Sigmoid colon (tissue), 7 donors: Measurements from ENCODE around the gene SECISBP2L. TPM values are rescaled to one million over a fixed set of nuclear protein-coding genes. Genes with fewer than 3 reads are reported as not detected.

Source experiments
- DNase-seq: peaks from one replicate; pipeline ENCODE4 v3.0.0-alpha.2; 2019
- H3K27ac ChIP-seq, 4 donors: fragments of 200-600 bp; sonication (generic); one replicate each; pipeline ENCODE4 v1.5.1; 2016 to 2019; ENCODE audit warnings: mild to moderate bottlenecking in 1 of 4
- H3K27me3 ChIP-seq, 3 donors: fragments of 200-600 bp; sonication (generic); one replicate each; pipeline ENCODE4 v1.5.1; 2019; ENCODE audit warnings: mild to moderate bottlenecking in 1 of 3
- H3K36me3 ChIP-seq, 4 donors: fragments of 200-600 bp; sonication (generic); one replicate each; pipeline ENCODE4 v1.5.1; 2016 to 2019
- H3K4me1 ChIP-seq, 4 donors: fragments of 200-600 bp; sonication (generic); one replicate each; pipeline ENCODE4 v1.5.1; 2017 to 2019
- H3K4me3 ChIP-seq, 4 donors: fragments of 200-600 bp; sonication (generic); one replicate each; pipeline ENCODE4 v1.5.1; 2017 to 2019; ENCODE audit warnings: mild to moderate bottlenecking in 2 of 4, moderate library complexity in 1 of 4
- H3K9me3 ChIP-seq, 4 donors: fragments of 200-600 bp in 3 of 4; sonication (generic) in 3 of 4; one replicate each; pipeline versions ENCODE4 v1.5.1 to v1.6.1; 2013 to 2019
- CTCF ChIP-seq, 4 experiments: fragments of 450-650 bp in 3 of 4; fragments of 200-600 bp in 1 of 4; IDR thresholded peaks; one replicate each; pipeline ENCODE4 v1.5.1; 2016 to 2019; ENCODE audit warnings: antibody characterized with exemption in 4 of 4, mild to moderate bottlenecking in 3 of 4, moderate library complexity in 2 of 4
- EP300 ChIP-seq, 4 donors: sonication (generic); formaldehyde crosslinking; IDR thresholded peaks; one replicate each; pipeline ENCODE4 v1.6.1; 2017; ENCODE audit warnings: antibody characterized with exemption in 4 of 4
- POLR2A ChIP-seq, 2 donors: fragments of 450-650 bp; IDR thresholded peaks; one replicate each; pipeline ENCODE4 v1.6.1; 2016; ENCODE audit warnings: antibody characterized with exemption in 2 of 2, mild to moderate bottlenecking in 2 of 2, moderate library complexity in 2 of 2
- POLR2AphosphoS5 ChIP-seq, 4 donors: sonication (generic); formaldehyde crosslinking; IDR thresholded peaks; one replicate each; pipeline ENCODE4 v1.6.1; 2017; ENCODE audit warnings: antibody characterized with exemption in 4 of 4
- WGBS, 2 donors: extraction: QIAGEN DNeasy Blood & Tissue Kit; methylation state at CpG; one replicate each; pipeline ENCODE4 v1.1.7; 2013; 5-methylcytosine and 5-hydroxymethylcytosine counted together
- intact Hi-C: fragments of 100-400 bp; cut with DNase I; formaldehyde crosslinking; loops from one replicate; pipeline ENCODE4 v1.15.1; 2023
- polyA plus RNA-seq, 3 donors: library from polyadenylated mRNA; stranded (reverse); fragments of 200-250 nt; gene quantifications; one replicate each; pipeline ENCODE4 v1.2.3, GENCODE V29; 2013
- total RNA-seq, 4 donors: library from RNA; depleted of rRNA; stranded (reverse); fragments of >200 nt; gene quantifications; one replicate each; pipeline ENCODE4 v1.1.0, GENCODE V29; 2016
- donor health status: healthy with polysubstance abuse.
- donor health status: Bipolar disorder and iron deficiency.
- donor health status: healthy.

SECISBP2L gene
- total and polyA plus RNA-seq, 7 donors, result 7.2 to 47.6 (median 34.1) TPM

GRCh38 chr15:48984811-48985352 lies 61.4 kb downstream of the SECISBP2L start:
- H3K4me3 ChIP-seq, result no peak overlapping the region
- H3K9me3 ChIP-seq, result no peaks in the 10 kb centered on the region
- intact Hi-C loops, result no loop called here
- WGBS, 2 donors, result 79 to 82% methylated on average over 4 of the region's 4 CpGs
- H3K27ac ChIP-seq, result peak overlapping the region in 2 of 4 donors; percentile 28 to 39
- no peak for TF ChIP-seq POLR2AphosphoS5 (IDR thresholded peaks at IDR 0.05)
- no peak for TF ChIP-seq EP300 (IDR thresholded peaks at IDR 0.05)
- no peak for TF ChIP-seq CTCF (IDR thresholded peaks at IDR 0.05)
- H3K27me3 ChIP-seq, result no peaks in the 10 kb centered on the region
- H3K36me3 ChIP-seq, result peaks cover 0 to 17% (median 0%) of the 10 kb centered on the region in 4 donors
- no peak for DNase-seq
- H3K4me1 ChIP-seq, result peaks cover 0 to 23% (median 14%) of the 10 kb centered on the region in 4 donors

DNA sequence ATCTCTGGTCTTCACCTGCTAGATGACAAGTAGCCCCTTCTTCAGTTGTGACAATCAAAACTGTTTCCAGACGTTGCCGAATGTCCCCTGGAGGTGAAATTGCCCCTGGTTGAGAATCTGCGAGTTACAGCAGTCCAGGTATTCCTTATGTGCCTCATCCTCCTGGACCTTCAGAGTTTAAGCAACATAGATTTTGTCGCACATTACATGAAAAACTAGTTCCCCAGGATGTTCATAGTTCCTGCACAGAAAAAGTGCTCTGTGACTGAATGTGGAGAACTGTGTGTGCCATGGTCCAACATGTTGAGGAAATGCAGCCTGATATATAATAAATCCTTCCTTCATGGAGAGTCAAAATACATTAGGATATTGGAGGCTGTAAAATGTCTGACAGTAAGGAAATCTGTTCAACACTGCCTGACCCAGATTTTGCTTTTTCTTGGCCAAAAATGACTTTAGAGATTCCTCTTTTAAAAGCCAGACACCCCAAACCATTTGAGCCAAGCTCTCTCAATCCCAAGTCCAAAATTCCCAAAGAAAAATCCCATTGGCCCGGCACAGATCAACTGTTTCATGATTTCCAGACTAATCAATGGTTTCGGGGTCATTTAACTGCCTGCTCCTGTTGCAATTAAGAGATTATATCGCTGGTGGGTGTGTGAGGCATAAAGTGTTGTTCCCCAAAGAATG lies 62.1 kb downstream of the SECISBP2L start:
- H3K4me1 ChIP-seq, result peaks cover 0 to 23% (median 14%) of the 10 kb centered on the region in 4 donors
- TF ChIP-seq POLR2AphosphoS5 (IDR thresholded peaks at IDR 0.05), result no peak
- no peak for TF ChIP-seq POLR2A (IDR thresholded peaks at IDR 0.05)
- TF ChIP-seq EP300 (IDR thresholded peaks at IDR 0.05), result no peak
- TF ChIP-seq CTCF (IDR thresholded peaks at IDR 0.05), result no peak
- peak overlapping the region in 2 of 4 donors; percentile 28 to 39 for H3K27ac ChIP-seq
- H3K4me3 ChIP-seq, result no peak overlapping the region
- DNase-seq, result no peak
- H3K36me3 ChIP-seq, result peaks cover 0 to 13% (median 0%) of the 10 kb centered on the region in 4 donors
- 74 to 88% methylated on average over 7 of the region's 7 CpGs for WGBS, 2 donors
- no peaks in the 10 kb centered on the region for H3K9me3 ChIP-seq
- intact Hi-C loops, result no loop called here
- no peaks in the 10 kb centered on the region for H3K27me3 ChIP-seq

GRCh38 chr15:48983300-48983699 lies 62.9 kb downstream of the SECISBP2L start:
- Histone ChIP-seq H3K27me3 (no peaks in the 10 kb centered on the region), H3K36me3 (peaks cover 0 to 6% (median 0%) of the 10 kb centered on the region in 4 donors), H3K9me3 (no peaks in the 10 kb centered on the region), H3K27ac (no peak overlapping the region), H3K4me3 (no peak overlapping the region), H3K4me1 (peaks cover 0 to 23% (median 14%) of the 10 kb centered on the region in 4 donors)
- WGBS, 2 donors, result 87 to 90% methylated on average over 5 of the region's 5 CpGs
- intact Hi-C loops, result no loop called here
- no peak for TF ChIP-seq POLR2A (IDR thresholded peaks at IDR 0.05)
- TF ChIP-seq POLR2AphosphoS5 (IDR thresholded peaks at IDR 0.05), result no peak
- TF ChIP-seq EP300 (IDR thresholded peaks at IDR 0.05), result no peak
- no peak for TF ChIP-seq CTCF (IDR thresholded peaks at IDR 0.05)
- DNase-seq, result no peak

DNA sequence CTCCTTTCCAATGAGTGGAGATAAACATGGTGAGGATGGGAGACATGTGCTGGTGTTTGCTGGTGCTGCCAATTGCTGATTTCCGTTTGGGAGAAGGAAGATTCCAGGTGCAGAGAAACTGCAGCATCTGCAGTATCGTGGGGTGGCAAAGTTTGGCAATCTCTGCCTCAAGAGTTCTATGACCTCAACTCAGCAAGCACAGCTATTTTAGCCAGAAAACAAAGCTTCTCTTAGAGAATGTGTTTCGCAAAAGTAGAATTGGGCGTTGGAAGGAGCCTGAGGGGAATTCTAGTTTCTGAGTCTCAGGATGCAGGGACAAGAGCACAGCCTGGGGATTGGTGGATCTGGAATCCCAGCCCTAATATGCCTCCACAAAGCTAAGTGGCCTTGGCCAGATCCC lies 64.3 kb downstream of the SECISBP2L start:
- no peak overlapping the region for H3K27ac ChIP-seq
- WGBS, 2 donors, result 73 to 79% methylated on average over 4 of the region's 4 CpGs
- no peak overlapping the region for H3K4me3 ChIP-seq
- no peaks in the 10 kb centered on the region for H3K27me3 ChIP-seq
- TF ChIP-seq POLR2A (IDR thresholded peaks at IDR 0.05), result no peak
- no peak for TF ChIP-seq POLR2AphosphoS5 (IDR thresholded peaks at IDR 0.05)
- TF ChIP-seq CTCF (IDR thresholded peaks at IDR 0.05), result no peak
- TF ChIP-seq EP300 (IDR thresholded peaks at IDR 0.05), result no peak
- H3K36me3 ChIP-seq, result no peaks in the 10 kb centered on the region
- H3K4me1 ChIP-seq, result peaks cover 0 to 23% (median 14%) of the 10 kb centered on the region in 4 donors
- H3K9me3 ChIP-seq, result no peaks in the 10 kb centered on the region
- intact Hi-C loops, result no loop called here
- no peak for DNase-seq
